ENCODE data around the gene BICDL2.

Gene BICDL2

GRCh38 chr16:3007059-3007956 is 29.4 kb downstream of the BICDL2 start:
- H3K27me3 ChIP-seq (ENCODE audit: control insufficient read depth, insufficient read depth, low read length): no peaks in the 10 kb centered on the region

DNA sequence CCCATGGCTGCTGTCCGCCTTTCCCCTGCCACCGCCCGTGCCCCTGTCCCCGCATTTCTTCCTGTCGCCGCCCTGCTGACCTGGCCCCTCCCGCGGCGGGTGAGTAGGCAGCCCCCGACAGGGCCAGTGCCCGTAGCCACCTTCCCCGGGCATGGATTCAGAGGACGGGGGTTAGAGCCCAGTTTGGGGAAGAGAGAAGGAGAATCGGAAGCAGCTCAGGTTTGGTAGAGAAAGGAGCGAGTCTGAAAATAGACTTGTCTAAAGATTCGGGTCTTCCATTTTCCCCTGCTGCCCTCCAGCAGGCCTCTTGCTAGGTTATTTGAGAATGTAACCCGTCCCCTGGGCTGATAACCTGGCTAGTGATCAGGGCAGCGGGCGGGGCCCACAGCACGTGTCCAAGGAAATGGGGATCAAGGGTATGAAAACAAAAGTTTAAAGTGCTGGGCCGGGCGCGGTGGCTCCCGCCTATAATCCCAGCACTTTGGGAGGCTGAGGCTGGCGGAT is 31.9 kb downstream of the BICDL2 start:
- Histone ChIP-seq H3K36me3 (ENCODE audit: control insufficient read depth, insufficient read depth, low read length) (no peaks in the 10 kb centered on the region), H2AFZ (peak overlapping the region; percentile 87), H3K79me2 (peaks cover 2% of the 10 kb centered on the region), H3K9me3 (ENCODE audit: control insufficient read depth, low read length) (no peaks in the 10 kb centered on the region), H3K4me2 (ENCODE audit: low read length) (peak overlapping the region; percentile 80), H3K4me3 (ENCODE audit: low read depth, low read length) (peak overlapping the region; percentile 47), H3K9ac (no peak overlapping the region), H3K4me1 (peaks cover 17% of the 10 kb centered on the region), H3K27ac (peak overlapping the region; percentile 93), H3K27me3 (ENCODE audit: control insufficient read depth, insufficient read depth, low read length) (no peaks in the 10 kb centered on the region)
- no peak for TF ChIP-seq CTCF (IDR thresholded peaks at IDR 0.05)

More at GRCh38 chr16:3007059-3007956, 29.4 kb downstream of the BICDL2 start:
- TF ChIP-seq CTCF (IDR thresholded peaks at IDR 0.05): no peak
- H3K27ac ChIP-seq: no peak overlapping the region
- no peaks in the 10 kb centered on the region for H3K9me3 ChIP-seq (ENCODE audit: control insufficient read depth, low read length)
- no peak overlapping the region for H2AFZ ChIP-seq
- peaks cover 35% of the 10 kb centered on the region for H3K4me1 ChIP-seq
- no peak overlapping the region for H3K4me3 ChIP-seq (ENCODE audit: low read depth, low read length)
- no peaks in the 10 kb centered on the region for H3K36me3 ChIP-seq (ENCODE audit: control insufficient read depth, insufficient read depth, low read length)
- H3K4me2 ChIP-seq (ENCODE audit: low read length): no peak overlapping the region
- peaks cover 5% of the 10 kb centered on the region for H3K79me2 ChIP-seq
- H3K9ac ChIP-seq: no peak overlapping the region

GRCh38 chr16:3004319-3004718 is 32.4 kb downstream of the BICDL2 start:
- Histone ChIP-seq H2AFZ (no peak overlapping the region), H3K4me3 (ENCODE audit: low read depth, low read length) (no peak overlapping the region), H3K79me2 (peaks cover 2% of the 10 kb centered on the region), H3K4me1 (peaks cover 12% of the 10 kb centered on the region), H3K9ac (no peak overlapping the region), H3K36me3 (ENCODE audit: control insufficient read depth, insufficient read depth, low read length) (no peaks in the 10 kb centered on the region), H3K27ac (no peak overlapping the region), H3K4me2 (ENCODE audit: low read length) (no peak overlapping the region), H3K9me3 (ENCODE audit: control insufficient read depth, low read length) (no peaks in the 10 kb centered on the region), H3K27me3 (ENCODE audit: control insufficient read depth, insufficient read depth, low read length) (no peaks in the 10 kb centered on the region)
- no peak for TF ChIP-seq CTCF (IDR thresholded peaks at IDR 0.05)

- H3K9me3 ChIP-seq (ENCODE audit: control insufficient read depth, low read length): no peaks in the 10 kb centered on the region
- H3K4me2 ChIP-seq (ENCODE audit: low read length): no peak overlapping the region
- H3K27ac ChIP-seq: no peak overlapping the region
- H2AFZ ChIP-seq: peak overlapping the region; percentile 81
- H3K9ac ChIP-seq: no peak overlapping the region
- peak; percentile 88 for TF ChIP-seq CTCF (IDR thresholded peaks at IDR 0.05)
- H3K79me2 ChIP-seq: peaks cover 2% of the 10 kb centered on the region
- no peaks in the 10 kb centered on the region for H3K27me3 ChIP-seq (ENCODE audit: control insufficient read depth, insufficient read depth, low read length)
- no peaks in the 10 kb centered on the region for H3K36me3 ChIP-seq (ENCODE audit: control insufficient read depth, insufficient read depth, low read length)
- H3K4me1 ChIP-seq: peaks cover 6% of the 10 kb centered on the region
- peak overlapping the region; percentile 22 for H3K4me3 ChIP-seq (ENCODE audit: low read depth, low read length)
These were observed 33.0 kb downstream of the BICDL2 start for GRCh38 chr16:3003582-3004270.

Data from parathyroid adenoma (tissue), 2 donors.